GM12878 (cell line): ENCODE measurements around the gene PLAC1.

Source experiments
- IRF5 ChIP-seq: fragments of 450-650 bp; IDR thresholded peaks from 2 replicates; pipeline ENCODE4 v1.6.1; 2017; ENCODE audit warnings: borderline replicate concordance
- POLR2A ChIP-seq: IDR thresholded peaks from 2 replicates; pipeline ENCODE4 v1.6.1; 2011; ENCODE audit warnings: low read depth, mild to moderate bottlenecking, low read length
- POLR2AphosphoS2 ChIP-seq: IDR thresholded peaks from 2 replicates; pipeline ENCODE4 v1.6.1; 2011; ENCODE audit warnings: low read depth, mild to moderate bottlenecking, low read length, improper control_type of control experiment, moderate library complexity

DNA sequence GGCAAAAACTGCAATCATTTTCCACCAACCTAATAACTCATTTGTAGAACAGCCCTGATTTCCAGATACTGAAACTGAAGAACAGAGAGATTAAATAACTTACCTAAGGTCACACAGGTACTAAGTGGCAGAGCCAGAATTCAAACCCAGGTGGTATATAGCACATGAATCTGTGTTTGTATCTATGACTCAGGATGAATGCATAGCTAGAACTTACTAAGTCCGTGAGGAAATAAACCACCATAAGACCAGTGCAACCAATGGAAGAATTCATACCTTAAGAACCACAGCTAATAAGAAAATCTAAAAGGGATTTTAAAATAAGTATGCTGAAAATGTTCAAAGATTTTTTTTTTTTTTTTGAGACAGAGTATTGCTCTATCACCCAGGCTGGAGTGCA, 1.5 kb upstream of the PLAC1 start:
- TF ChIP-seq POLR2A (no peak), POLR2AphosphoS2 (no peak), IRF5 (no peak)
